Fibroblast of the aortic adventitia (primary cell): ENCODE results near the gene GTPBP1. TPM values are rescaled to one million over a fixed set of nuclear protein-coding genes. Genes with fewer than 3 reads are reported as not detected.
A peak's percentile ranks its signal among the peaks of the same experiment; 100 is the strongest.

Experiments used
- DNase-seq: peaks from one replicate; pipeline ENCODE4 v3.0.0-alpha.2; 2010; ENCODE audit warnings: low read depth
- H3K4me3 ChIP-seq: 2 replicates; pipeline ENCODE4 v1.5.1; 2011; ENCODE audit warnings: low read depth, mild to moderate bottlenecking, control low read depth, low read length, moderate library complexity
- total RNA-seq: library from RNA; depleted of rRNA; stranded (reverse); fragments of >200 nt; gene quantifications from 2 replicates; pipeline ENCODE4 v1.2.3, GENCODE V29; 2012; ENCODE audit warnings: low replicate concordance
- TF ChIP-seq, protein P1 (sequence below): IDR thresholded peaks from 2 replicates; pipeline ENCODE4 v1.5.1; 2011; ENCODE audit warnings: mild to moderate bottlenecking, low read length, control low read depth, inconsistent platforms; ENCODE audit not compliant: insufficient read depth

Gene GTPBP1
- total RNA-seq, 1 donor, result 26.8 TPM

GRCh38 chr22:38696606-38697424 is 8.9 kb upstream of the GTPBP1 start:
- peak; percentile 93 for DNase-seq
- TF ChIP-seq, protein P1, sequence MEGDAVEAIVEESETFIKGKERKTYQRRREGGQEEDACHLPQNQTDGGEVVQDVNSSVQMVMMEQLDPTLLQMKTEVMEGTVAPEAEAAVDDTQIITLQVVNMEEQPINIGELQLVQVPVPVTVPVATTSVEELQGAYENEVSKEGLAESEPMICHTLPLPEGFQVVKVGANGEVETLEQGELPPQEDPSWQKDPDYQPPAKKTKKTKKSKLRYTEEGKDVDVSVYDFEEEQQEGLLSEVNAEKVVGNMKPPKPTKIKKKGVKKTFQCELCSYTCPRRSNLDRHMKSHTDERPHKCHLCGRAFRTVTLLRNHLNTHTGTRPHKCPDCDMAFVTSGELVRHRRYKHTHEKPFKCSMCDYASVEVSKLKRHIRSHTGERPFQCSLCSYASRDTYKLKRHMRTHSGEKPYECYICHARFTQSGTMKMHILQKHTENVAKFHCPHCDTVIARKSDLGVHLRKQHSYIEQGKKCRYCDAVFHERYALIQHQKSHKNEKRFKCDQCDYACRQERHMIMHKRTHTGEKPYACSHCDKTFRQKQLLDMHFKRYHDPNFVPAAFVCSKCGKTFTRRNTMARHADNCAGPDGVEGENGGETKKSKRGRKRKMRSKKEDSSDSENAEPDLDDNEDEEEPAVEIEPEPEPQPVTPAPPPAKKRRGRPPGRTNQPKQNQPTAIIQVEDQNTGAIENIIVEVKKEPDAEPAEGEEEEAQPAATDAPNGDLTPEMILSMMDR, result no peak
- peak overlapping the region; percentile 26 for H3K4me3 ChIP-seq

DNA sequence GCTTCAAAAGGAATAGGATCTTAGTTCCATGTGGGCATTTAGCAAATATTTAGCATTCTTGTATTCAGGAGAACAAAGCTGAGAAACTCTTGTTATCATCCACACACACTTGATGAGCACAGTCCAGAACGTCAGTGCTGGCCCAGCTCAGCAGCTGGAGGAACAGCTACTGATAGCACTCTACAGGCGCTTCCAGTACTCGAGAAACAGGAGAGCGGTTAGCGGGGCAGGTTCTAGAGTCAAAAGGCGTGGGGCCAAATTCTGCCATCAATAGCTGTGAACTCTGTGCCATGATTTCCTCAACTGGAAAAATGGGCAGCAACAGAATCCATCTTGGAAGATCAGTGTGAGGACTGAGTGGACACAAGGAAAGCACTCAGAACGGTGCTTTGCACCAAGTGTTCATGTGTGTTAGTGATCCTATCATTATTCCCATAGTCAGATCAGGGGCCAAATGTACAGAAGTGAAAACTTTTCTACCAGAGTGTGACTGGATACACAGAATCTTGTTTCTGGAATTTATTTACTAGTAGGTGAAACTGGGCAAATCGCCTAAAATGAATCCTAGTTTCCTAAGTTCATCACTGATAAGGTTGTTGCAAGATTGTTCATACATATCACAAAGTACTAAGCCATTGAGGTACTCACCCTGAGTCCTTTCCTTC is 8.2 kb upstream of the GTPBP1 start:
- peak overlapping the region; percentile 87 for H3K4me3 ChIP-seq
- DNase-seq, result peak; percentile 76
- TF ChIP-seq, protein P1, result no peak

DNA sequence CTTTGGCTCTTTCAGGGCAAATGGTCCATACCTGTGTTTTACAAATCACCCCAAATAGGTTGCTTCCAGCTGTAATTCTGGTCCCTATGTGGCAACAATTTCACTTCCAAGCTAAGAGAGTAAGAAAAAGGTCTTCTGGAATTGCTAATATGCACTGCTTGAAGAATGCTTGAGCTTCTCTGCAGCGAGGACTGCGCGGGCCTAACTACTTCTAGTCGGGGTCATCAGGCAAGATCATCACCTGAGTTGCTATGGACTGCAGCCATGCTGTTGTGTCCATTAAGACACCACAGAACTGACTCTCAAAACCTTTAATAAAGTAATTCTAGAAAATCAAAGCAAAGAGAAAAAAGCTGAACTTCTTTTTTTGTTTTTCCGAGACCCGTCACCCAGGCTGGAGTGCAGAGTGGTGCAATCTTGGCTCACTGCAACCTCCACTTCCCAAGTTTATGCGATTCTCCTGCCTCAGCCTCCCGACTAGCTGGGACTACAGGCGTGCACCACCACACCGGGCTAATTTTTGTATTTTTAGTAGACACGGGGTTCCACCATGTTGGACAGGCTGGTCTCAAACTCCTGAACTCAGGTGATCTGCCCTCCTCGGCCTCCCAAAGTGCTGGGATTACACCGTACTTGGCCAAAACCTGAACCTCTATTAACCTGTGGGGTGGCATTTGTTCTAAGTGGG is 7.2 kb upstream of the GTPBP1 start:
- H3K4me3 ChIP-seq, result peak overlapping the region; percentile 87
- TF ChIP-seq, protein P1, result no peak
- DNase-seq, result no peak

DNA sequence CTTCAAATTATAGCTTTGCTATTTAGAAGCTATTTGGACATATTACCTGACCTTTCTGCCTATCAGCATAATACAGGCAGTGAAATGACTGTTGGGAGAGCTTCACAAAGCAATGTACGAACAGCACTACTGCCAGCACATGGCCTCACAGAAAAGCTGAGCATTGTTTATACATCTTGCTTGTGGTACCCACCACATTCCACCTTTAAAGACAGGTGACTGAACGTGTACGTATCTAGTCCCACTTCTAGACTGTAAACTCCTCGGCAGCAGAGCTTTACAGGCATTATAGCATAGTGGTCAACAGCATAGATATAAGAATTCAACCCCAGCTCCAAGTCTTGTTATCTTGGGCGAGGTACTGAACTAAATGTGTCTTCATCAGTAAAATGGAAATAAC is 6.6 kb upstream of the GTPBP1 start:
- peak; percentile 17 for DNase-seq

GRCh38 chr22:38699784-38700183 is 6.0 kb upstream of the GTPBP1 start:
- TF ChIP-seq, protein P1, result peak; percentile 13
- peak; percentile 73 for DNase-seq
- peak overlapping the region; percentile 87 for H3K4me3 ChIP-seq

More for the DNA sequence above, 6.6 kb upstream of the GTPBP1 start:
- TF ChIP-seq, protein P1, result no peak
- H3K4me3 ChIP-seq, result peak overlapping the region; percentile 87

DNA sequence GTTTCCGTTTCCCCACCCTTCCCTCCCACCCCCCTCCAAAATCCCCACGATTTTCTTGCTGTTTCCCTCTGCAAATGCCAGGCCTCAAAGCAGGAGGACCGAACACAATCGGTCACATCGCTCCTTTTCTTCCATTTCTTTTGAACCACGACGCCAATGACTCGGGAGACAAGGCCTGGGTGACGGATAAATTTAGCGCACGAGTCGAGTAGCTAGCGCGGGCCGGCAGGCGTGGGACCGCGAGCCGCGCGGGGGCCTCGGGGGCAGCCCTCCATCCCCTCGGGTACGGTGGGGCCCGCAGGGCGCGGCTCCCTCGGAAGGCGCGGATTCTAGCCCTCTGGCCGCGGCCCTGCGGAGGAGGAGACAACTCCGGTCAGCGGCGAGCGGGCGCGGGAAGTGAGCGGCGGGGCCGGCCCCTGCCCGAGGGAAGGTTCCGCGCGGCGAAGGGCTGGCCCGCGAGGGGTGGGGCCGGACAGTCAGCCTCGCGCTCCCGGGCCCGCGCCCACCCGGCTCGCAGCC is 5.4 kb upstream of the GTPBP1 start:
- peak; percentile 49 for DNase-seq
- TF ChIP-seq, protein P1, result no peak
- H3K4me3 ChIP-seq, result peak overlapping the region; percentile 87
